DND-41 (cell line): ENCODE results near the gene UBE2C.

ENCODE experiments used
- EZH2 ChIP-seq: IDR thresholded peaks from 3 replicates; pipeline ENCODE4 v1.6.1; 2012; ENCODE audit warnings: borderline replicate concordance, low read depth, mild to moderate bottlenecking, moderate library complexity, low read length, inconsistent platforms; ENCODE audit not compliant: severe bottlenecking
- TF ChIP-seq, protein P1 (sequence below): IDR thresholded peaks from 2 replicates; pipeline ENCODE4 v1.5.1; 2012; ENCODE audit warnings: borderline replicate concordance, low read length, moderate library complexity, mild to moderate bottlenecking; ENCODE audit not compliant: poor library complexity, severe bottlenecking; ENCODE audit errors: extremely low read depth

GRCh38 chr20:45810191-45810970 is 2.1 kb upstream of the UBE2C start:
- TF ChIP-seq, protein P1, sequence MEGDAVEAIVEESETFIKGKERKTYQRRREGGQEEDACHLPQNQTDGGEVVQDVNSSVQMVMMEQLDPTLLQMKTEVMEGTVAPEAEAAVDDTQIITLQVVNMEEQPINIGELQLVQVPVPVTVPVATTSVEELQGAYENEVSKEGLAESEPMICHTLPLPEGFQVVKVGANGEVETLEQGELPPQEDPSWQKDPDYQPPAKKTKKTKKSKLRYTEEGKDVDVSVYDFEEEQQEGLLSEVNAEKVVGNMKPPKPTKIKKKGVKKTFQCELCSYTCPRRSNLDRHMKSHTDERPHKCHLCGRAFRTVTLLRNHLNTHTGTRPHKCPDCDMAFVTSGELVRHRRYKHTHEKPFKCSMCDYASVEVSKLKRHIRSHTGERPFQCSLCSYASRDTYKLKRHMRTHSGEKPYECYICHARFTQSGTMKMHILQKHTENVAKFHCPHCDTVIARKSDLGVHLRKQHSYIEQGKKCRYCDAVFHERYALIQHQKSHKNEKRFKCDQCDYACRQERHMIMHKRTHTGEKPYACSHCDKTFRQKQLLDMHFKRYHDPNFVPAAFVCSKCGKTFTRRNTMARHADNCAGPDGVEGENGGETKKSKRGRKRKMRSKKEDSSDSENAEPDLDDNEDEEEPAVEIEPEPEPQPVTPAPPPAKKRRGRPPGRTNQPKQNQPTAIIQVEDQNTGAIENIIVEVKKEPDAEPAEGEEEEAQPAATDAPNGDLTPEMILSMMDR, result no peak
- TF ChIP-seq EZH2, result no peak
